ENCODE measurements around the gene SLC9A7. TPM values are rescaled to one million over a fixed set of nuclear protein-coding genes. Genes with fewer than 3 reads are reported as not detected.
A peak's percentile ranks its signal among the peaks of the same experiment; 100 is the strongest.

The SLC9A7 gene
- total RNA-seq, 1 experiment from 2014 or later: 8.8 TPM

DNA sequence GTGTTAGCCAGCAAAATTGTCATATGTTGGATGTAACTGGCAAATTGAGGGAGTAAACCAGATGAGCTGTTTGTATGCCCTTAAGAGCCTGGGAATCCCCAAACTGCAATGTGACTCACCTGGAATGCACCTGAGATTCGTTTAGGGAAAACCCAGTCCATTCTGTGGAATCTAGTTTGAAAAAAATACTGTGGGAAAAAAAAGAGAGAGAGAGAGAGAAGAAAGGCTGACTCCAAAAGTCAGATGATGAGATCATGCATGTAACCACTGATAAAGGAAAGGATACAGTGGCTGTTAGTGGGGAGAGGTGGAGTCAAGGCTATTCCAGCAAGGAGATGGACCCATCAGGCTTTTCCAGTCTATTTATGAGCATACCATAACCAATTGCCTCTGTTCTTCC, 48.5 kb downstream of the SLC9A7 start:
- DNase-seq (ENCODE audit: extremely low read depth, low read depth): no peak

DNA sequence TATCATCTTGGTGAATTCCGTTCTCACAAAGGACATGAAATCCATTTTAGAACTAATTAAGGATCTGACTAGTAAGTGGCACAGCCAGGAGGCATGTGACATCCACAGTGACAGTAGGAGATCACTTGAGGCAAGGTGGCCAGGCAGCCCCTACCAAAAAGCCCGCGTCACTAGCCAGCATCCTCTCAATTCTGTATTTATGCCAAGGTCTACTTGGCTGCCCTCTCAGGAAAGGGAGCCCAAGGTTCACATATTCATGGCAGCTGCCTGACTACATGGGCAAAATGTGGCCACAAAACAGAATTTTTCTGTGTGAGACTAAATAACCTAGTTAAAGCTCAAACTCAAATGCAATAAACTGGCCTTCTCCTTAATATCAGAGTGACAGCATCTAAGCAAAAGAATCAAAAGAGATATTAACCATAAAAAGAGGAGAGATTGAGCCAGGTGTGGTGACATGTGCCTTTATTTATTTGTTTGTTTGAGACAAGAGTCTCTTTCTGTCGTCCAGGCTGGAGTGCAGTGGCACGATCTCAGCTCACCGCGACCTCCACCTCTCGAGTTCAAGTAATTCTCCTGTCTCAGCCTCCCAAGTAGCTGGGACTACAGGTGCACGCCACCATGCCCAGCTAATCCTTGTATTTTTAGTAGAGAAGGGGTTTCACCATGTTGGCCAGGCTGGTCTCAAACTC, 51.5 kb downstream of the SLC9A7 start:
- DNase-seq (ENCODE audit: extremely low read depth, low read depth): no peak

DNA sequence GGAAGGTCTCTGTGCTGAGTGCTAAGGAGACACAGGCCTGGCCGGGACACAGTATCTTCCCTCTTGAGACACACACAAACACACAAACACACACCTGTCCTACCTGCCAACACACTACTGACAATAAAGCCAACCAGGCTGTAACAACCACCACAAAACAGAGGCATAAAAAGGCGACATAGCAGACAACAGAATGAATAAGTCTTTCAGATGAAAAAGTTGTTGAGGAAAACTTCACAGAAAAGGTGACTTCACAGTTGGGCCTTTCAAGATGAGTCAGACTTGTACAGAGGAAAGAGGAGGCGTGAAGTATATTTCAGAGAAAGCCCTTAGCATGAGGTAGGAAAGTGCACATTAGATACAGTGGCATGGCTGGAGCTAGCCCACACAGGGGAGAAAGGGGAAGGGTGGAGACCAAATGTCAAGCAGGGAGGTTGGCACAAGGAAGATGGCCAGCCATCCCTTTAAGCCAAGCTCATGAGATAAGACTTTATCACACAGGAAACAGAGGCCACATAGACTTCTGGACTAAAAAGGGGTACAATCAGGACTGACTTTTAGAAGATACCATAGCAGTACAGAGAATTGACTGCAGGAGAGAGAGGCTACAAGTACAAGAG, 54.0 kb downstream of the SLC9A7 start:
- DNase-seq (ENCODE audit: extremely low read depth, low read depth): no peak

DNA sequence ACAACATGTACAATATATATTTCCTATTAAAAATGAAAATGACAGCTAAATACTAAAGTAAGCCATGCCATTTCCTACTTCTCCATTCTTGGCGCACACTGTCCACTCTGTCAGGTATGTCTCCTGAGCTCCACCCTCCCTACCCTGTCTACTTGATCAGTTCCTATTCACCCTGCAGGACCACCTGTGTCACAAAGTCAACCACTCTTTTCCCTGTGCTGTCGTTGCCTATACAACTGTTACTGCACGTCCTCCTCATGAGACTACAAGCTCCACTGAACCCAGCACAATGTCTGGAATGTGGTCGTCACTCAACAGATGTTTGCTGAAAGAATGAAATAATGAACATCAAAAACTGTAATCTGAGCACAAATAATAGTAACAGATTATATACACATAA, 54.9 kb downstream of the SLC9A7 start:
- no peak for DNase-seq (ENCODE audit: extremely low read depth, low read depth)

DNA sequence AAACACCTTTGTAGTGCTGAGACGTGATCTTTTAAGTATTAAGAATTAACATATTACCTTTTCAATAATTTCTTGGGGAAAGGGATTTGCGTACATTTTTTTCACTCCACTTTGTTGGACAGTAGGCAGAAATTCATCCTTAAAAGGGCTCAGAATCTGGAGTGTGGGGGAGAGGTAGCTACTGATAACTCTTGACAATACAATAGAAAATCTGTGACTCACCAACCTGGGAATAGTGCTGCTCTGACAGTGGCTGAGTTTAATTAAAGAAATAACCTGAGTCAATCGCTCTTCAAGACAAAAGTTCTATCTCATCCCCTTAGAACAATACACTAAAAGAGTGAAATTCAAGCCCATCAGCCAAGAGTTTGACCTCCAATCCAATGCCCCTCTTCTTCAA, 60.2 kb downstream of the SLC9A7 start:
- no peak for DNase-seq (ENCODE audit: extremely low read depth, low read depth)

DNA sequence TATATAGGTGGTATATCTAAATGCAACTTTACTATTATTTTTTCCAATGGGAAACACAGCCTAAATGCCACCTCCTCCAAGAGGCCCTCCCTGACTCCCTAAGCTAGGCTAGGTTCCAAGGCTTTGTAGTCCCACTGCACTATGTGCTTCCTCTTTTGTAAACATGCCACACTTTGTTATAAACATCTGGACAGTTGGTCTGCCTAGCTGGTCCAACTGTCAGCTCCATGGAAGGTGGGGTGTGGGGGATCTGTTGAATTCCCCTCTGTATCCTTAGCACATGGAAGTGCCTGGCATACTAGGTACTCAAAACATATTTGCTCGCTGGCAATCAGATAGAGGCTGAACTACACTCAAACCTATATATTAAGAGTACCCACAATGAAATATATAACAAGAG, 63.4 kb downstream of the SLC9A7 start:
- DNase-seq (ENCODE audit: extremely low read depth, low read depth): no peak

DNA sequence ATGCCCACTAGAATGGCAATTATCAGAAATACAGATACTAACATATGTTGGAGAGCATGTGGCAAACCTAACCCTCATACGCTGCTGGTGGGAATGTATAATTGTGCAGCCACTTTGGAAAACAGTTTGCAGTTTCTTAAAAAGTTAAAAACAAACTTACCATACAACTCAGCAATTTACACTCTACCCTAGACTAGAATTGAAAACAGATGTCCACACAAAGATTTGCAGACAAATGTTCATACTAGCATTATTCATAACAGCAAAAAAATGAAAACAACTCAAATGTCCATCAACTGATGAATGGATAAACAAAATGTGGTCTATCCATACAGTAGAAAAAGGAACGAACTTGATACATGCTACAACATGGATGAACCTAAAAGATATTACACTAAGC, 64.4 kb downstream of the SLC9A7 start:
- no peak for DNase-seq (ENCODE audit: extremely low read depth, low read depth)

DNA sequence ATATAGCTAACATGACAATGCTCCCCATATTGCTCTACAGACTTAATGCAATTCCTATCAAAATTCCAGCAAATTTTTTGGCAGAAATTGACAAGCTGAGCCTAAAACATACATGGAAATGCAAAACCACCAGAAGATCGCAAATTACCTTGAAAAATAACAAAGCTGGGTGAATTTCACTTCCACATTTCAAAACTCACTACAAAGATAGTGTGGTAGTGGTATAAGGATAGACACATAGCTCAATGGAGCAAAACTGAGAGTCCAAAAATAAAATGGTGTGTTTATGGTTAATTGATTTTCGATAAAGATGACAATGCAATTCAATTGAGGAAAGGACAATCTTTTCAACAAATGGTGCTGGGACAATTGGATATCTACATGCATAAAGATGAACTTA, 65.8 kb downstream of the SLC9A7 start:
- DNase-seq (ENCODE audit: extremely low read depth, low read depth): no peak

DNA sequence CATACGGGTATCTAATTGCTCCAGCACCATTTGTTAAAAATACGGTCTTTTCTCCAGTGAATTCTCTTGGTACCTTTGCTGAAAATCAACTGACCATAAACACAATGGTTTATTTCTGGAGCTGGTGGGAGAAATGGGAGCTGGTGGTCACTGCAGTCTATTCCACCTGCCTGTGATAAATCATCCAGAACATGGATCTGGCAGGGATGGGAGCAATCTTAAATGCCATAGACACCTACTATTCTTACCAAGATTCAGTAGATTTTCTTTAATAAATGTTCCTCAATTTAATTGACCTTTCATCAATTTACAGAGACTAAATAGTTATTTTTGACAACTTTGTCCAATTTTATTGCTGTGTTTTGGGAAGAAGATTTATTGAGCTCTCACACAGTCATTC, 68.1 kb downstream of the SLC9A7 start:
- DNase-seq (ENCODE audit: extremely low read depth, low read depth): no peak

DNA sequence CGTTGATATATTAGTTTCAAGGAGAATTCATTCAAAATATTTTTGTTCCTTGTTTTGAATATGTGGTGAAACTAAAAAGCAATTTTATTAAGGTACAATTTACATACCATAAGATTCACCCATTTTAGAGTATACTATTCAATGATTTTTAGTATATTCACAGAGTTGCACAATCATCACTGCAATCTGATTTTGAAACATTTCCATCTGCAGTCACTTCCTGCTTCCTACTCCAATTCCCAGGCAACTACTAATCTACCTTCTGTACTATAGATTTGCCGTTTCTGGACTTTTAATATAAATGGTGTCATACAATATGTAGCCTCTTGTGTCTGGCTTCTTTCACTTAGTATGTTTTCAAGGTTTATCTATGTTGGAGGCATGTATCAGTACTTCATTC, 71.3 kb downstream of the SLC9A7 start:
- DNase-seq (ENCODE audit: extremely low read depth, low read depth): no peak

DNA sequence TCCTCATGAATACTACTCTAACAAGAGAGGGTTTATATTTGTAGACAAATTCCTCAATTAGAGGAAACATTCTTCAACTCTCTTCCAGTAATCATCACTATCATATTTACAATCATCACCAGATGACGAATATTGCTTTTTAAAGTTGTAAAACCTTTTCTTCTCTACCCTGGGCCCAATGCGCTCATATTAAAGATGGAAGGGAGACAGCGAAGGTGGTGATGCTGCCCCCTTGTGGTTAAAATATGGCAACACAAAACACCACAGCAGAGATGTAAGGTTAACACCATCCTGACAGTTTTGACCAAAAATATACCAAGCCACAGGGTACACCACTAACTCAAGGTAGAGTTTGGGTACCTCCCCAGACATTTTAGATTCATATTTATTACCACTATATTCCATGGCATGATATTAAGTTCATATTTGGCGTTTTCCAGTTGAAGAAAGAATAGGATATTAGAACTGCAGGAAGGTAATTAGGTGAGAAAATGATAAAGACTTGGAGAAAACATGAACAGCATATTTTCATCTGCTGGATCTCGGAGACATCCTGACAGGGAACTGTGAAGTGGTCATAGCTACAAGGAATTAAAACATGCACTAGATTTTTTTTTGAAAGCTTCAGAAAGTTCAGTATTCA, 72.8 kb downstream of the SLC9A7 start:
- peak; percentile 23 for DNase-seq (ENCODE audit: extremely low read depth, low read depth)

DNA sequence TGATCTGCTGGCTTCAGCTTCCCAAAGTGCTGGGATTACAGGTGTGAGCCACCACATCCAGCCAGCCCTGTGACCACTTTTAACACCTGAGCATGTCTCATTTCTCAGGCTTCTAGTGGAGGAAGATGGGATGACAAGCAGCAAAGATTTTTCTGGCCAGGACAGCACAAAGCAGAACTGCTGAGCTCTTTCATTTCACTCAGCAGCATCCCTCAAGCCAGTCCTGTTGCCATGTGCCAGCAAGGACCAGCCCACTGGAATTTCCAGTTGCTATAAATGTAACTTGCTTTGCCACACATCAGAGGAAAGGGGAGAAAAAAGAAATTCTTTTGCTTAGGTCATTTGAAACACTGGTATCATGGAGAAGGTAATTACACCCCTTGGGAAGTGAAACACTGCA, 75.9 kb downstream of the SLC9A7 start:
- DNase-seq (ENCODE audit: extremely low read depth, low read depth): no peak

DNA sequence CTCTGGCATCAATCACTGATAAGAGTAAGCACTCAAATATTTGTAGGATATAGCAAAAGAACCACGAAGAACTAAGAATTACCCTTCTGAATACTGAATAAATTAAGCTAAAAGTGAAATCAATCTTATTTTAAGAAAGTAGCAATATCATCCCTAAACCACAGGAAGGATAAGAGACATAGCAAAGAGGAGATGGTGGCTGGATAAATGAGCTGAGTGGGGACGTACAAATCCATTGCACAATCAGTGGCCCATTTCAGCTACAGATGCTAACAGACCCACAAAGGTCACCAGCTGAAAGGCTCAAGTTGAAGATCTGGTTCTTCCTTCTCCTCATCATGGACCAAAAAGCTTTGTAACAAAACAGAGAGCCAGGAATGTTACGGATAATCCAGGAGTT, 77.1 kb downstream of the SLC9A7 start:
- no peak for DNase-seq (ENCODE audit: extremely low read depth, low read depth)

DNA sequence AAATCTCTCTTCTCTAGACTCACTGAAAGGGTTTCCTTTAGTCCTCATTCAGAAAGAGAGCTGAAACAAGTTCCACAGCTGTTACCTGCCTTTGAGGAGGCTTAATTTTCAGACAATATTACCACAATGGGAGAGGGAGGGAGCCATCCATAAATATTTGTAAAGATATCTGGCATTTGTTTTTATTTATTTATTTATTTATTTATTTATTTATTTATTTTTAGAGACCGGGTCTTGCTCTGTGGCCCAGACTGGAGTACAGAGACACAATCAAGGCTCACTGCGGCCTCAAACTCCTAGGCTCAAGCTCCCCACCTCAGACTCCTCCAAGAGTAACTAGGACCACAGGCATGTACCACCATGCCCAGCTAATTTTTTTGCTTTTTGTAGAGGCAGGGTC, 80.7 kb downstream of the SLC9A7 start:
- DNase-seq (ENCODE audit: extremely low read depth, low read depth): no peak

DNA sequence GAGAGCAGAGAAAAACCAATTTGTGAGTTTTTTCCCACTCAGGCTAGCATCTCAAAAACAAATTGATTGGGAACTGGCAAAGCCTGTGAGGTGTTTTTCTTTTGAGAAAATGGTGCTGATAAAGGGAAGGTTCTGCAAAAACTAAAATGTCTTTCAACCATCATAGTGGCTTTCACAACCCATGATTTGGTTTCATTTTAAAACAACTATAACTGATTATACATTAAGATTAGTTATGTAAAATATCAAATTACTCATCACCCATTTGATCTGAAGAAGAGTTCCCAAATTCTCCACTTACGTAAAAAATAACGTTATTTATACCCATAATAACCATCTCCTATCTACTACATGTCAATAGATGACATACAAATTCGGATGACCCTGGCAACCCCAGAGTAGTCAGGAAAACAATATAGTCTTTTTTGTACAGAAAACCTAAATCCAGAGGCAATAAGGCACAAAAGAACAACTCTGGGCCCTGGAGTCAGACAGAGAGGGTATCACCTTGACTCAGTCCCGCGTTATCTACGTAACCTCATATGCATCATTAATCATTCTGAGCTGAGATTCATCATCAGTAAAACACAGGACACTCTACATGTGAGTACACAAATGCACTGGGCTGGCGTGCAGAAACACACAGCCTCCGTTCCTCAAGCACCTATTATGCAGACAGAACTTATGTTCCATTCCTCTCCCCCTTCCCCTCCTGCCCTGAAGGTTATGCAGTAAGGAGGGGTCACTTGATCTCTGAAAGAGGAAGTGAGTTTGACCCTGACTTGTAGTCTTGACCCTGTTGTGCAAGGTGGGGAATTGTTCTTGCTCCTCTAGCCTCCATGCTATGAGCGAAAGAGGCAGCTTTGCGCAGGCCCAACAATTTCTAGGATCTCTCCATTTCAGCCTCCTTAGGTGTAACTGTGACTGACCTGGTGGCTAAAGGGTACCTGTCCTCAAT, 82.2 kb downstream of the SLC9A7 start:
- DNase-seq (ENCODE audit: extremely low read depth, low read depth): no peak

DNA sequence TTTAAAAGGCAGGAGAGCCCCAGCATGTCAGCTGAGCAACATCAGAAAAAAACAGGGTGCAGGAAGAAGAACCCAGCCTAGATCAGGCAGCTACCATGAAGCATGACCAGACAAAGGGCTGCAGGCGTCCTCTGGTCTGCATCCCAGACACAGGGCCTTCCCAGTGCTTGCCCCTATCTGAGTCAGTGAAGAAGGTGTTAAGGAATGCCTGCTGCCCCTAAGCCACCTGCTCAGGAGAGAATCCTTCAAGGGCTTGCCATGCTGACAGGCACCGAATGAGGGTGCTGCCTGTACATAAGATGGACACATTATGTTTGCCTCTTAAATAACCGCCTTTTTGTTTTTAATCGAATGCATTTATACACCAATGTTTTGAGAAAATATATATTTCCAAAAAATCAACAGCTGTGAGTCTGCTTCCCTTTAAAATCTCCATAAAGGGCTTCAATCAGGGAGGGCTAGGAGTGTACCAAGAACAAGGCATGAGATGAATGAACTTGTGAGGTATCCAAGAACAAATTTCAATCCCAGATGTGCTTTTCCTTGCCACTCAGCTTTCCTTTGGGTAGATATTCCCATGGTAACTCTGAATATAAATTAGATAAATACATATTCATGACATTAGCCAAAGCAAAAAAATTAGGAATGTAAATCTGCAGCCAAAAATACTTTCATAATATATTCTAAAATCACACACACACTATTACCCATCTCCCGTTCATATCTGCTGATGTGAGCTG, 85.1 kb downstream of the SLC9A7 start:
- no peak for DNase-seq (ENCODE audit: extremely low read depth, low read depth)

DNA sequence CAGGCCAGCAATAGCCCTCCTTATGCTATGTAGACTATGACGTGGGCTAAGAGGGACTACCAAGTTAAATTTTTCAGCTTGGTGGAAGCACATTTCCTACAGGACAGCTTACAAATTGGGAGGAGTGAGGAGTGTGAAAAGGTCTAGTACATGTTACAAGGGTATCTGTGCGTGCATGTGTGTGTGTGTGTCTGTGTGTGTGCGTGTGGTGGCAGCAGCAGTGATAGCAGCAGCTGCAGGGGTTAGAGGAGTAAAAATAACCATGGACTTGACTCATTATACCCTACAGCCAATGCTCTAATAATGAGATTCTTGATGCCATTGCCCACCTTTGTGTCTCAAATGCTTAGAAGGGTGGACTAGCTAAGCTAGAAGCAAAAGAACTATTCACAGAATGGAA, 88.6 kb downstream of the SLC9A7 start:
- DNase-seq (ENCODE audit: extremely low read depth, low read depth): no peak

DNA sequence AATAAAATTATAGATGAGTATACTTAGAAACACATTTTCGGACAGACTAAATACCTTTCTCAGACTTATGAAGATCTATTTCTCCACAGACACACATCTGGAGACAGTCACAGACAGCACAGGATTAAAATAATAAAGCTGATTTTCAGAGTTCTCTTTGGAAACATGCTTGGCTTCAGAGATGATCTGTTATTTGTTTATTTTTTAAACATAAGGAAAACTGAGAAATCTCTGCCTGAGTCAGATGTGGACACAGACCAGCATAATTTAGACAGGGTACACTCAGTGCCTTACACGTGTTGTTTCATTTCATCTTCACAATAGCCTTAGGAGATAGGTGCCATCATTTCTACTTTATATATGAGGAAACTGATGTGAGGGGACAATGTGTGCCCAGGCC, 92.1 kb downstream of the SLC9A7 start:
- no peak for DNase-seq (ENCODE audit: extremely low read depth, low read depth)

DNA sequence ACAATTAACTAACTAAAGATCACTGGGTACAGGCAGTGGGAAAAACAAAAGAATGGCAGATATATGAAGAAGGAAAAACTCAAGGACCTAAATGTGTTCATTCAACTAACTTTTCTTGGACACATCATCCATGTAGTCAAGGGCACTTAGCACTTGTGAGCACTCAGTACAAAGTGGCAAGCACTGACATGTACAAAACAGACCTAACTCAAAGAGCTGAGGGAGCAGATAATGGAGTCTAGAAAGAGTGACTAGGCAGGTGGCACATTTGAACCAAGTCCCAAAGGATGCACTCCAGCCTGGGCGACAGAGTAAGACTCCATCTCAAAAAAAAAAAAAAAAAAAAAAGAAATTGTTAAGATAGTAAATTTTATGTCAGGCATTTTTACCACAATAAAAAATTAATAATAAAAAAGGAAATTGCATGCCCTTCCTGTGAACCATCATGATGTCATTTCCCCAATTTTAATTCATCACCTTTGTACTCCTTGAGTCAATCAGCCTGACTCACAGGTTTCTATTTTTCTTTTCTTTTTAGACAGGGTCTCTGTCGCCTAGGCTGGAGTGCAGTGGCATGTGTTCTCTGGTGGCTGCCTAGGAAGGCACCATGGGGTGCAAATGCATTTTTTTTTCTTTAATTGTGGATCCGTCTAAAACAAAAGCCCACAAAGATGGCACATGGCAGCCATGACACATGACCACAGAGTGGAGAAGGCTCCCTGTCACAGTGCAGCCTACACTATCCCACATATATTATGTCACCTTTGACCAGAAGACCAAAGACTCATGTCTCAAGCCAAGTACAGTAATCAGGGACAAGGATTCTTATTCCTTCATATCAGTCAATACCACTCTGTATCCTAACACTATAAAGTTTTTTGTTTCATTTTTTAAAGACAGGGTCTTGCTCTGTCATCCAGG, 93.4 kb downstream of the SLC9A7 start:
- no peak for DNase-seq (ENCODE audit: extremely low read depth, low read depth)
